C4-2B (cell line): ENCODE data around the gene FAM193B.

Experiments used
- CTCF ChIP-seq: fragments of 450-650 bp; conservative IDR thresholded peaks from 2 replicates; pipeline ENCODE4 v1.5.1; 2017; ENCODE audit warnings: mild to moderate bottlenecking
- ZFX ChIP-seq: fragments of 450-650 bp; IDR thresholded peaks from 2 replicates; pipeline ENCODE4 v1.6.1; 2017

DNA sequence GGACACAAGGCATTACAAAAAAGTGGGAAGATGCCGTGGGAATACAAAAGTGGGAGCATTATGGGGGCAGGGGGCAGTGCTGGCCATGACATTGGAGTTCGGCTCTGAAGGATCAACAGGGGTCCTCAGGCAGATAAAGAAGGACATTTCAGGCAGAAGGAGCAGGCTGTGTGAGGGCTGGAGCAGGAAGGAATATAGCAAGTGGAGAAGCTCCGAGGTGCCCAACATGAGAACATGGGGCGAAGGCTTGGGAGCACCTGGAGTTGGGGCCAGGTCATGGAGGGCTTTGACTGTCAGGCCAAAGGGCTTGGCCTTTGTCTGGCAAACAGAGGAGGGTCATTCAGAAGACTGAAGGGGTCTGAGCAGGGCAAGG, 48.1 kb upstream of the FAM193B start:
- TF ChIP-seq CTCF (no peak), ZFX (no peak)
